Trophoblast cell (in vitro differentiated cells and primary cell): ENCODE results near the gene NKD1.

Experiments
- DNase-seq, 2 donors: peaks; one replicate each; pipeline ENCODE4 v3.0.0-alpha.2; 2016
- H2AFZ ChIP-seq: 2 replicates; pipeline ENCODE4 v1.6.1; 2013; ENCODE audit warnings: low read length, moderate library complexity, mild to moderate bottlenecking; ENCODE audit not compliant: insufficient read depth, poor library complexity
- H2AK5ac ChIP-seq: 2 replicates; pipeline ENCODE4 v1.6.1; 2013; ENCODE audit warnings: mild to moderate bottlenecking, low read length
- H2BK120ac ChIP-seq: 2 replicates; pipeline ENCODE4 v1.6.1; 2013; ENCODE audit warnings: low read length, mild to moderate bottlenecking, moderate library complexity; ENCODE audit not compliant: insufficient read depth, poor library complexity
- H2BK12ac ChIP-seq: 2 replicates; pipeline ENCODE4 v1.6.1; 2013; ENCODE audit warnings: mild to moderate bottlenecking, low read length, moderate library complexity
- H2BK5ac ChIP-seq: 2 replicates; pipeline ENCODE4 v1.6.1; 2013; ENCODE audit warnings: low read length, low read depth, moderate library complexity, mild to moderate bottlenecking; ENCODE audit not compliant: poor library complexity
- H3K14ac ChIP-seq: 2 replicates; pipeline ENCODE4 v1.6.1; 2013; ENCODE audit warnings: mild to moderate bottlenecking, low read length
- H3K18ac ChIP-seq: 2 replicates; pipeline ENCODE4 v1.6.1; 2013; ENCODE audit warnings: mild to moderate bottlenecking, low read length
- H3K23ac ChIP-seq: 2 replicates; pipeline ENCODE4 v1.6.1; 2013; ENCODE audit warnings: low read length
- H3K27ac ChIP-seq: 2 replicates; pipeline ENCODE4 v1.5.1; 2013; ENCODE audit warnings: low read depth, mild to moderate bottlenecking, inconsistent platforms, low read length, moderate library complexity
- H3K27me3 ChIP-seq: 2 replicates; pipeline ENCODE4 v1.6.1; 2013; ENCODE audit warnings: inconsistent platforms, mild to moderate bottlenecking, low read length, moderate library complexity; ENCODE audit not compliant: insufficient read depth
- H3K36me3 ChIP-seq, 2 experiments: 1 replicate in 1 of 2; 2 replicates in 1 of 2; pipeline ENCODE4 v1.6.1; 2013; ENCODE audit warnings: low read length in 2 of 2, mild to moderate bottlenecking in 2 of 2, moderate library complexity in 1 of 2; ENCODE audit not compliant: insufficient read depth in 2 of 2, control insufficient read depth in 1 of 2
- H3K4ac ChIP-seq: 2 replicates; pipeline ENCODE4 v1.6.1; 2013; ENCODE audit warnings: low read depth, mild to moderate bottlenecking, low read length, moderate library complexity
- H3K4me1 ChIP-seq, 2 experiments: 1 replicate in 1 of 2; 2 replicates in 1 of 2; pipeline ENCODE4 v1.6.1; 2013; ENCODE audit warnings: low read length in 2 of 2, mild to moderate bottlenecking in 2 of 2, moderate library complexity in 1 of 2; ENCODE audit not compliant: insufficient read depth in 2 of 2, control insufficient read depth in 1 of 2
- H3K4me2 ChIP-seq: 2 replicates; pipeline ENCODE4 v1.6.1; 2013; ENCODE audit warnings: inconsistent platforms, mild to moderate bottlenecking, low read length, moderate library complexity
- H3K4me3 ChIP-seq: 2 replicates; pipeline ENCODE4 v1.5.1; 2013; ENCODE audit warnings: mild to moderate bottlenecking, low read depth, low read length, inconsistent platforms
- H3K79me1 ChIP-seq: one replicate; pipeline ENCODE4 v1.6.1; 2013; ENCODE audit warnings: low read length
- H3K79me2 ChIP-seq: 2 replicates; pipeline ENCODE4 v1.6.1; 2013; ENCODE audit warnings: low read length, mild to moderate bottlenecking; ENCODE audit not compliant: control insufficient read depth, insufficient read depth, poor library complexity
- H3K9ac ChIP-seq: 2 replicates; pipeline ENCODE4 v1.6.1; 2013; ENCODE audit warnings: mild to moderate bottlenecking, low read length
- H3K9me3 ChIP-seq: 2 replicates; pipeline ENCODE4 v1.6.1; 2013; ENCODE audit warnings: low read depth, mild to moderate bottlenecking, control low read depth, inconsistent platforms, low read length; ENCODE audit not compliant: insufficient read depth
- H4K12ac ChIP-seq: 2 replicates; pipeline ENCODE4 v1.6.1; 2013; ENCODE audit warnings: low read depth, mild to moderate bottlenecking, low read length, moderate library complexity
- H4K8ac ChIP-seq: 2 replicates; pipeline ENCODE4 v1.6.1; 2013; ENCODE audit warnings: low read depth, mild to moderate bottlenecking, low read length, moderate library complexity
- H4K91ac ChIP-seq: one replicate; pipeline ENCODE4 v1.6.1; 2013; ENCODE audit warnings: low read depth, mild to moderate bottlenecking, low read length, moderate library complexity
- WGBS: extraction: QIAGEN DNeasy Blood & Tissue Kit; methylation state at CpG from one replicate; pipeline ENCODE4 v1.1.7; 2013; ENCODE audit warnings: missing lambda C conversion rate; ENCODE audit not compliant: insufficient read length, insufficient coverage; ENCODE audit errors: extremely low coverage; 5-methylcytosine and 5-hydroxymethylcytosine counted together

NKD1 gene

DNA sequence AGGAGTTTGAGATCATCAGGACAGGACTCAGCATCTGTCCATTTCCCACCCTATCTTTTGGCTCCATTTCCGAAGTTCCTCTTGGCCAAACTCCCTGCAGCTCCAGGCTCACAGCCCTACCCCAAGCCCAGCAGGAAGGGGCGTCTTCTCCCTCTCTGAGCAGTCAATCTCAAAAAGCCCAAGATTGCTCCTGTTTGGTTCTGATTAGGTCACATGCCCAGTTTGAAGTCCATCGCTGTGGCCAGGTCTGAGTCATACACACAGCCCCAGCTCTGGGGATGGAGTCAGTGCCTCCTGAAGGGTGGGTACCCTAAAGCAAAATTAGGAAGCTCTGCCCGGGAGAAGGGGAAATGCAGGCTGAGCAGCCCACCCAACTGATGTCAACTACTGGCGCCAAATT, 109.0 kb downstream of the NKD1 start:
- H2AK5ac ChIP-seq: no peak overlapping the region
- H3K14ac ChIP-seq: no peak overlapping the region
- H2BK120ac ChIP-seq: no peak overlapping the region
- H3K4me3 ChIP-seq: no peak overlapping the region
- peaks cover 0 to 4% of the 10 kb centered on the region in 2 experiments for H3K4me1 ChIP-seq
- no peak overlapping the region for H4K12ac ChIP-seq
- H2BK5ac ChIP-seq: no peak overlapping the region
- no peak overlapping the region for H2BK12ac ChIP-seq
- no peak overlapping the region for H3K18ac ChIP-seq
- no peak overlapping the region for H3K23ac ChIP-seq
- no peak overlapping the region for H2AFZ ChIP-seq
- no peaks in the 10 kb centered on the region for H3K36me3 ChIP-seq
- no peak overlapping the region for H3K27ac ChIP-seq
- H3K4ac ChIP-seq: no peak overlapping the region
- no peak overlapping the region for H4K91ac ChIP-seq
- H3K27me3 ChIP-seq: no peaks in the 10 kb centered on the region
- no peak overlapping the region for H4K8ac ChIP-seq
- no peak overlapping the region for H3K9ac ChIP-seq
- no peak overlapping the region for H3K4me2 ChIP-seq
- no peak for DNase-seq
- WGBS: no CpG with 5 or more reads among the region's 5 CpGs
- H3K79me2 ChIP-seq: no peaks in the 10 kb centered on the region
- H3K9me3 ChIP-seq: no peaks in the 10 kb centered on the region
- H3K79me1 ChIP-seq: no peaks in the 10 kb centered on the region

DNA sequence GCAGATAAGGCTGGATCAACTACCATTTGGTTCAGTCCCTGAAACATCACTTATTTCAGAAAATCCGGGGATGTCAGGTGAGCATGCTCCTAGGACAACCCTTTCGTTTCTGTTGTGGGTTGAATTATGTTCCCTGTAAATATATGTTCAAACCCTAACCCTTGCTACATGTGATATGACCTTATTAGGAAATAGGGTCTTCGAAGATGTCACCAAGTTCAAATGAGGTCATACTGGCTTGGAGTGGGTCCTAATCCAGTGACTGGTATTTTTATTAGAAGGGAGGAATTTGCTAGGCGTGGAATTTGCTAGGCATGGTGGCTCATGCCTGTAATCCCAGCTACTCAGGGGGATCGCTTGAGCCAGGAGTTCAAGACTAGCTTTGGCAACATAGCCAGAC, 111.6 kb downstream of the NKD1 start:
- Histone ChIP-seq H3K79me1 (no peaks in the 10 kb centered on the region), H3K18ac (no peak overlapping the region), H3K9me3 (no peaks in the 10 kb centered on the region), H3K9ac (no peak overlapping the region), H2BK5ac (no peak overlapping the region), H3K27me3 (no peaks in the 10 kb centered on the region), H2BK120ac (no peak overlapping the region), H3K4me1 (peaks cover 0 to 4% of the 10 kb centered on the region in 2 experiments), H3K4me2 (no peak overlapping the region), H2BK12ac (no peak overlapping the region), H3K23ac (no peak overlapping the region), H3K27ac (no peak overlapping the region), H3K4me3 (no peak overlapping the region), H3K4ac (no peak overlapping the region), H3K36me3 (no peaks in the 10 kb centered on the region), H2AK5ac (no peak overlapping the region), H4K91ac (no peak overlapping the region), H4K12ac (no peak overlapping the region), H3K79me2 (no peaks in the 10 kb centered on the region), H2AFZ (no peak overlapping the region), H3K14ac (no peak overlapping the region), H4K8ac (no peak overlapping the region)
- DNase-seq: no peak
- no CpG with 5 or more reads among the region's 5 CpGs for WGBS

DNA sequence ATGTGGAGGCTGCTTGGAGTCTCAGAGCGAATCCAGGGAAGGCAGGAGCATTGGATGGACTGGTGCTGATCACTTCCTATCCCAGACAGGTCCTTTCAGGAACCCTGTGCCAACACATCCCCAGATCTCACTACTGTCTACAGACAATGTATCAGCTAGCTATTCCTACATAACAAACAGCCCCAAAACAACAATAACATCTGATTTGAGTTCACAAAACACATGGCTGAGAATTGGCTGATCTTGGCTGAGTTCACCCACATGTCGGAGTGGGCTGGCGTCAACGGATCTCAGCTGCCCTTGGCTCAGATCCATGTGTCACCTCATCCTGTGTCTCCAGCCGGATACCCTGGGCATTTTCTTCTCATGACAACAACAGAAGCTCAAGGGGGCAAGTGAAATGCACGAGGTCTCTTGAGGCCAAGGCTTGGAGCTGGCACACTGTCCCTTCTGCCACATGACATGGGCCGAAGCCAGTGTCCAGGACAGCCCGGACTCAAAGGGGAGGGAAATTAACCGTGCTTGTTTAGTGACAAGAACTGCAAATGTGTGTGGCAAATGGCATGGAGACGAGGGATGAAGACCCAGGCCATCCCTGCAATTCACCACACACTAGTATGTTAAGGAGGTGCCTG, 114.2 kb downstream of the NKD1 start:
- Histone ChIP-seq H3K79me2 (peaks cover 3% of the 10 kb centered on the region), H2BK12ac (no peak overlapping the region), H3K14ac (no peak overlapping the region), H4K8ac (no peak overlapping the region), H3K9me3 (no peaks in the 10 kb centered on the region), H3K23ac (no peak overlapping the region), H3K27me3 (no peaks in the 10 kb centered on the region), H3K18ac (no peak overlapping the region), H3K27ac (no peak overlapping the region), H2BK5ac (no peak overlapping the region), H3K9ac (no peak overlapping the region), H3K4me2 (no peak overlapping the region), H3K4me1 (peaks cover 4 to 7% of the 10 kb centered on the region in 2 experiments), H4K12ac (no peak overlapping the region), H2AK5ac (no peak overlapping the region), H3K4me3 (no peak overlapping the region), H2AFZ (no peak overlapping the region), H3K79me1 (peaks cover 3% of the 10 kb centered on the region), H2BK120ac (no peak overlapping the region), H4K91ac (no peak overlapping the region), H3K36me3 (no peaks in the 10 kb centered on the region), H3K4ac (no peak overlapping the region)
- WGBS: no CpG with 5 or more reads among the region's 10 CpGs
- DNase-seq: no peak

DNA sequence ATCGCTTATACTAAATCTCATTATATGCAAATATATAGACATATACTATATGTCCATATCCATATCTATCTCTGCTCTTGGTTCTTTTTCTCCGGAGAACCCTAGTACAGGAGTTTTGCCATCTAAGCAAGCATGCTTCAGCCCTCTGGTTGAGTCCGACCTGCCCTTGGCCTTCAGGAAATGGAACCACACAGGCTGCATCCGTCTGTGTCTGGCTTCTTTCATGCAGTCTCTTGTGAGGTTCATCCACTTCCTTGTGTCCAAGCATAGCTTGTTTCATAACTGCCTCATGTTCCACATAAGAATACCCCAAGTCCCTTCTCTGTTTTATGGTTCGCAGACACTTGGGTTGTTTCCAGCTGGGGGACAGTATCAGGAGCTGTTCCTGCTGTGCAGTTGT, 116.1 kb downstream of the NKD1 start:
- Histone ChIP-seq H3K18ac (no peak overlapping the region), H3K14ac (no peak overlapping the region)
- no CpG with 5 or more reads among the region's 5 CpGs for WGBS

More for the DNA sequence above, 116.1 kb downstream of the NKD1 start:
- Histone ChIP-seq H3K27me3 (no peaks in the 10 kb centered on the region), H3K23ac (no peak overlapping the region), H4K8ac (no peak overlapping the region), H2BK5ac (no peak overlapping the region), H2BK120ac (no peak overlapping the region), H3K4ac (no peak overlapping the region), H3K4me3 (no peak overlapping the region), H3K27ac (no peak overlapping the region), H4K12ac (no peak overlapping the region), H2AFZ (no peak overlapping the region), H3K79me2 (peaks cover 3% of the 10 kb centered on the region), H2BK12ac (no peak overlapping the region), H3K79me1 (peaks cover 3% of the 10 kb centered on the region), H3K4me2 (no peak overlapping the region), H3K4me1 (peaks cover 12% of the 10 kb centered on the region in 2 experiments), H3K9ac (no peak overlapping the region), H3K36me3 (no peaks in the 10 kb centered on the region), H3K9me3 (no peaks in the 10 kb centered on the region), H2AK5ac (no peak overlapping the region), H4K91ac (no peak overlapping the region)
- DNase-seq: no peak
